Transverse colon (tissue), 4 donors: ENCODE results near the gene EIF3A. TPM values are rescaled to one million over a fixed set of nuclear protein-coding genes. Genes with fewer than 3 reads are reported as not detected.
A peak's percentile ranks its signal among the peaks of the same experiment; 100 is the strongest.

Experiments used
- DNase-seq: peaks from one replicate; pipeline ENCODE4 v3.0.0-alpha.2; 2019
- H3K27ac ChIP-seq, 4 donors: fragments of 200-600 bp; sonication (generic); 2 replicates each; pipeline ENCODE4 v1.5.1; 2016 to 2018; ENCODE audit warnings: inconsistent platforms in 4 of 4
- H3K27me3 ChIP-seq: fragments of 200-600 bp; sonication (generic); 2 replicates; pipeline ENCODE4 v1.5.1; 2017; ENCODE audit warnings: inconsistent platforms
- H3K36me3 ChIP-seq, 4 donors: fragments of 200-600 bp; sonication (generic); 2 replicates each; pipeline ENCODE4 v1.5.1; 2017 to 2019; ENCODE audit warnings: inconsistent platforms in 4 of 4
- H3K4me1 ChIP-seq, 4 donors: fragments of 200-600 bp; sonication (generic); 2 replicates each; pipeline ENCODE4 v1.5.1; 2017 to 2020; ENCODE audit warnings: inconsistent platforms in 4 of 4
- H3K4me3 ChIP-seq, 4 donors: fragments of 200-600 bp; sonication (generic); 1 replicate in 1 of 4; 2 replicates in 3 of 4; pipeline versions ENCODE4 v1.5.1 to v1.6.1; 2017 to 2019; ENCODE audit warnings: inconsistent platforms in 4 of 4
- H3K9me3 ChIP-seq, 2 donors: fragments of 200-600 bp; sonication (generic); 2 replicates each; pipeline ENCODE4 v1.5.1; 2017 to 2019; ENCODE audit warnings: inconsistent platforms in 2 of 2
- EP300 ChIP-seq: sonication (generic); formaldehyde crosslinking; IDR thresholded peaks from one replicate; pipeline ENCODE4 v1.6.1; 2017; ENCODE audit warnings: antibody characterized with exemption, low read depth
- POLR2A ChIP-seq: fragments of 450-650 bp; IDR thresholded peaks from one replicate; pipeline ENCODE4 v1.6.1; 2016; ENCODE audit warnings: antibody characterized with exemption, mild to moderate bottlenecking, moderate library complexity
- POLR2AphosphoS5 ChIP-seq, 3 donors: sonication (generic); formaldehyde crosslinking; IDR thresholded peaks; one replicate each; pipeline ENCODE4 v1.6.1; 2016; ENCODE audit warnings: antibody characterized with exemption in 3 of 3
- WGBS, 2 donors: methylation state at CpG; one replicate each; pipeline ENCODE4 v1.1.5; 2018; ENCODE audit warnings: low coverage in 1 of 2; 5-methylcytosine and 5-hydroxymethylcytosine counted together
- in situ Hi-C, 4 donors: fragments of 200-750 bp; cut with MboI; loops; one replicate each; pipeline versions ENCODE4 v1.15.0 to v1.15.1; 2017; ENCODE audit warnings: low sequenced_read_pairs in 3 of 4, low pct_ligation_motif_present in 1 of 4, low pct_unique_long_range_greater_than_20kb in 1 of 4
- intact Hi-C: fragments of 100-400 bp; cut with DNase I; formaldehyde crosslinking; loops from one replicate; pipeline ENCODE4 v1.15.1; 2023; ENCODE audit warnings: low total_unique reads
- total RNA-seq, 4 donors: library from RNA; depleted of rRNA; stranded (reverse); fragments of >200 nt; gene quantifications; one replicate each; pipeline ENCODE4 v1.1.0, GENCODE V29; 2016
- TF ChIP-seq, protein P1 (sequence below), 5 experiments: fragments of 200-600 bp in 3 of 5; fragments of 450-650 bp in 2 of 5; sonication (generic) in 3 of 5; IDR thresholded peaks; 1 replicate in 2 of 5; 2 replicates in 3 of 5; pipeline ENCODE4 v1.5.1; 2016 to 2017; ENCODE audit warnings: antibody characterized with exemption in 5 of 5, inconsistent platforms in 3 of 5, mild to moderate bottlenecking in 2 of 5, moderate library complexity in 1 of 5

EIF3A gene
- total RNA-seq, 4 donors from 2014 or later = 68.1 to 119 (median 99.6) TPM

GRCh38 chr10:119095640-119096039 is 15.0 kb upstream of the EIF3A start:
- intact Hi-C loops = no loop called here
- peaks cover 0 to 15% (median 9%) of the 10 kb centered on the region in 4 donors for H3K4me1 ChIP-seq
- in situ Hi-C loops = no loop called here
- no peak for DNase-seq
- H3K4me3 ChIP-seq = no peak overlapping the region
- H3K27me3 ChIP-seq = no peaks in the 10 kb centered on the region
- no peak overlapping the region for H3K27ac ChIP-seq
- TF ChIP-seq, protein P1, sequence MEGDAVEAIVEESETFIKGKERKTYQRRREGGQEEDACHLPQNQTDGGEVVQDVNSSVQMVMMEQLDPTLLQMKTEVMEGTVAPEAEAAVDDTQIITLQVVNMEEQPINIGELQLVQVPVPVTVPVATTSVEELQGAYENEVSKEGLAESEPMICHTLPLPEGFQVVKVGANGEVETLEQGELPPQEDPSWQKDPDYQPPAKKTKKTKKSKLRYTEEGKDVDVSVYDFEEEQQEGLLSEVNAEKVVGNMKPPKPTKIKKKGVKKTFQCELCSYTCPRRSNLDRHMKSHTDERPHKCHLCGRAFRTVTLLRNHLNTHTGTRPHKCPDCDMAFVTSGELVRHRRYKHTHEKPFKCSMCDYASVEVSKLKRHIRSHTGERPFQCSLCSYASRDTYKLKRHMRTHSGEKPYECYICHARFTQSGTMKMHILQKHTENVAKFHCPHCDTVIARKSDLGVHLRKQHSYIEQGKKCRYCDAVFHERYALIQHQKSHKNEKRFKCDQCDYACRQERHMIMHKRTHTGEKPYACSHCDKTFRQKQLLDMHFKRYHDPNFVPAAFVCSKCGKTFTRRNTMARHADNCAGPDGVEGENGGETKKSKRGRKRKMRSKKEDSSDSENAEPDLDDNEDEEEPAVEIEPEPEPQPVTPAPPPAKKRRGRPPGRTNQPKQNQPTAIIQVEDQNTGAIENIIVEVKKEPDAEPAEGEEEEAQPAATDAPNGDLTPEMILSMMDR (IDR thresholded peaks at IDR 0.05) = no peak
- TF ChIP-seq POLR2AphosphoS5 (IDR thresholded peaks at IDR 0.05) (no peak), EP300 (no peak), POLR2A (no peak)
- WGBS, 2 donors = 71 to 83% methylated on average over 1 to 4 of the region's 4 CpGs
- H3K9me3 ChIP-seq = no peaks in the 10 kb centered on the region
- H3K36me3 ChIP-seq = no peaks in the 10 kb centered on the region

GRCh38 chr10:119090968-119091367 is 10.4 kb upstream of the EIF3A start:
- Histone ChIP-seq H3K4me1 (peaks cover 0 to 14% (median 6%) of the 10 kb centered on the region in 4 donors), H3K9me3 (no peaks in the 10 kb centered on the region), H3K27ac (peak overlapping the region; percentile 71 to 87 (median 81)), H3K27me3 (no peaks in the 10 kb centered on the region), H3K4me3 (no peak overlapping the region), H3K36me3 (no peaks in the 10 kb centered on the region)
- DNase-seq = peak; percentile 50
- TF ChIP-seq POLR2AphosphoS5 (IDR thresholded peaks at IDR 0.05) (peak; percentile 27 to 47 (median 28)), EP300 (no peak), POLR2A (peak; percentile 31)
- TF ChIP-seq, protein P1 (IDR thresholded peaks at IDR 0.05) = no peak
- intact Hi-C loops (no loop called here), in situ Hi-C loops (no loop called here)
- 18 to 42% methylated on average over 4 to 5 of the region's 5 CpGs for WGBS, 2 donors

GRCh38 chr10:119090026-119090795 is 9.6 kb upstream of the EIF3A start:
- 39 to 49% methylated on average over 9 to 13 of the region's 13 CpGs for WGBS, 2 donors
- in situ Hi-C loops = no loop called here
- peak overlapping the region; percentile 71 to 87 (median 81) for H3K27ac ChIP-seq

DNA sequence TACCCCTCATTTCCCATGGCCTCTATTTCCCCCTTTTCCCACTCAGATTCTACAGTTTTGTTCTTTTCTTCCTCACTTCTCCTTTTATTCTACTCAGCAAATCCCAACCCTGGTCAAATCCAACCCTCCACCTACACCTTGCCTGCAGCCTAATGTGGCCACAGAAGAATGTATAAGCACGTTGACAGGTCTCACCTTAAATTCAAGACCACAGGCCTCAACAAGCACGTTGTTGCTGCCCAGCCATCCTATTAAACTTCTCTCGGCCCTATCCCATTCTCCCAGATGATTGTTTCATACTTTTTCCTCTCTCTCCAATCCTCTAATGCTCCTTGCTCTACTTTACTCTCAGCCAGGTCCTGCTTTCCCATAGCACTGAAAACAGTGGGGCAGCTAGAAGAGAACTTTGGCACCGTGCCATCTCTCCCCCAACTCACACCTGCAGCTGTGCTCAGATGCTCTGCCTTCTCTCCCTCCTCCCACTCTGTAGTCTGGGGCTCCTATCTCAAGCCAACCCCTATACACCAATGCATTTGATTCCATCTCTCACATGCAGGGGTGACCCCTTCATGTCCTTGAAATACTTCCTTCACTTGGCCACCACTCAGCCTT is 6.8 kb upstream of the EIF3A start:
- peaks cover 0 to 14% (median 6%) of the 10 kb centered on the region in 4 donors for H3K4me1 ChIP-seq
- intact Hi-C loops = no loop called here
- H3K9me3 ChIP-seq = no peaks in the 10 kb centered on the region
- TF ChIP-seq, protein P1 (IDR thresholded peaks at IDR 0.05) = no peak
- TF ChIP-seq POLR2A (no peak), POLR2AphosphoS5 (IDR thresholded peaks at IDR 0.05) (no peak), EP300 (no peak)
- H3K36me3 ChIP-seq = no peaks in the 10 kb centered on the region
- in situ Hi-C loops = no loop called here
- DNase-seq = no peak
- 64 to 75% methylated on average over 4 of the region's 4 CpGs for WGBS, 2 donors
- H3K4me3 ChIP-seq = no peak overlapping the region
- no peaks in the 10 kb centered on the region for H3K27me3 ChIP-seq
- H3K27ac ChIP-seq = no peak overlapping the region

More at GRCh38 chr10:119090026-119090795, 9.6 kb upstream of the EIF3A start:
- no peaks in the 10 kb centered on the region for H3K27me3 ChIP-seq
- H3K36me3 ChIP-seq = no peaks in the 10 kb centered on the region
- intact Hi-C loops = no loop called here
- no peaks in the 10 kb centered on the region for H3K9me3 ChIP-seq
- peak; percentile 66 for DNase-seq
- peaks cover 0 to 14% (median 6%) of the 10 kb centered on the region in 4 donors for H3K4me1 ChIP-seq
- no peak overlapping the region for H3K4me3 ChIP-seq
- TF ChIP-seq EP300 (no peak), POLR2AphosphoS5 (IDR thresholded peaks at IDR 0.05) (peak in 1 of 3 donors; percentile 36)
- TF ChIP-seq, protein P1 (IDR thresholded peaks at IDR 0.05) = peak in 2 of 5 experiments; percentile 15 to 24
